Left ventricle myocardium inferior (tissue), 1 donor: ENCODE results near the gene XXYLT1. TPM values are rescaled to one million over a fixed set of nuclear protein-coding genes. Genes with fewer than 3 reads are reported as not detected.
A peak's percentile ranks its signal among the peaks of the same experiment; 100 is the strongest.

ENCODE experiments used
- DNase-seq: peaks from one replicate; pipeline ENCODE4 v3.0.0-alpha.2; 2020
- H3K27ac ChIP-seq: fragments of 200-600 bp; replicated peaks from 2 replicates; pipeline ENCODE4 v1.8.0; 2021
- H3K27me3 ChIP-seq: fragments of 200-600 bp; 2 replicates; pipeline ENCODE4 v1.8.0; 2021; ENCODE audit warnings: low read depth
- H3K36me3 ChIP-seq: fragments of 200-600 bp; 2 replicates; pipeline ENCODE4 v1.8.0; 2021
- H3K4me1 ChIP-seq: fragments of 200-600 bp; 2 replicates; pipeline ENCODE4 v1.8.0; 2021
- H3K4me3 ChIP-seq: fragments of 200-600 bp; 2 replicates; pipeline ENCODE4 v1.8.0; 2021; ENCODE audit warnings: mild to moderate bottlenecking, moderate library complexity
- H3K9me3 ChIP-seq: fragments of 200-600 bp; replicated peaks from 2 replicates; pipeline ENCODE4 v1.8.0; 2021
- intact Hi-C: fragments of 100-400 bp; cut with micrococcal nuclease; formaldehyde crosslinking; loops from one replicate; pipeline ENCODE4 v1.11.0; 2022
- total RNA-seq: library from RNA; stranded (reverse); fragmentation: NEBNext Ultra II Directional; extraction: Animal tissue kit (Norgen Biotek cat#: 25700); gene quantifications from one replicate; pipeline ENCODE4 v1.2.1, GENCODE V29; 2021
- TF ChIP-seq, protein P1 (sequence below): fragments of 200-600 bp; IDR thresholded peaks from 2 replicates; pipeline ENCODE4 v1.8.0; 2021; ENCODE audit warnings: antibody characterized with exemption, mild to moderate bottlenecking, borderline replicate concordance
- donor health status: DM: no; HTN: yes; CAD: no; lungs with severe emphysema.

Gene XXYLT1
- total RNA-seq, 1 donor from 2014 or later = 2.3 TPM

DNA sequence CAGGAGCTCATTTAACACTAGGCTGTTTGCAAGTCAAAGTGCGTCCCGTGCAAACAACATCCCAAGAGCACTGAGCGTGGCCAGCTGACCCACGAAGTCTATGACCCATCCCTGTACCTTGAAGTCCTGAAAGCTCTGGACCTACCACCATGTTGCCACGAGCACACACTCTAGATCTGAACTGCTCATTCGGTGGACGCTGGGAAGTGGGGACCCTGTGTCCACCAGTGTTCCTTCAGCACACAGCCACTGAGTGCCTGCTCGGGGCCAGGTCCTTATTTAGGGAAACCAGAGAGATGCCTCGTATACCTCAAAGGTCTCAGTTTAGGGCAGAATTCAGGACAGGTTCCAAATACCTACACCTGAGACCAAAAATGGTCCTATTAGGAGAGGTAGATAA is 236.9 kb downstream of the XXYLT1 start:
- intact Hi-C loops = no loop called here
- H3K4me1 ChIP-seq = peaks cover 35% of the 10 kb centered on the region
- H3K27ac ChIP-seq = peak overlapping the region; percentile 30
- no peaks in the 10 kb centered on the region for H3K27me3 ChIP-seq
- H3K4me3 ChIP-seq = no peak overlapping the region
- DNase-seq = no peak
- no peaks in the 10 kb centered on the region for H3K36me3 ChIP-seq
- TF ChIP-seq, protein P1, sequence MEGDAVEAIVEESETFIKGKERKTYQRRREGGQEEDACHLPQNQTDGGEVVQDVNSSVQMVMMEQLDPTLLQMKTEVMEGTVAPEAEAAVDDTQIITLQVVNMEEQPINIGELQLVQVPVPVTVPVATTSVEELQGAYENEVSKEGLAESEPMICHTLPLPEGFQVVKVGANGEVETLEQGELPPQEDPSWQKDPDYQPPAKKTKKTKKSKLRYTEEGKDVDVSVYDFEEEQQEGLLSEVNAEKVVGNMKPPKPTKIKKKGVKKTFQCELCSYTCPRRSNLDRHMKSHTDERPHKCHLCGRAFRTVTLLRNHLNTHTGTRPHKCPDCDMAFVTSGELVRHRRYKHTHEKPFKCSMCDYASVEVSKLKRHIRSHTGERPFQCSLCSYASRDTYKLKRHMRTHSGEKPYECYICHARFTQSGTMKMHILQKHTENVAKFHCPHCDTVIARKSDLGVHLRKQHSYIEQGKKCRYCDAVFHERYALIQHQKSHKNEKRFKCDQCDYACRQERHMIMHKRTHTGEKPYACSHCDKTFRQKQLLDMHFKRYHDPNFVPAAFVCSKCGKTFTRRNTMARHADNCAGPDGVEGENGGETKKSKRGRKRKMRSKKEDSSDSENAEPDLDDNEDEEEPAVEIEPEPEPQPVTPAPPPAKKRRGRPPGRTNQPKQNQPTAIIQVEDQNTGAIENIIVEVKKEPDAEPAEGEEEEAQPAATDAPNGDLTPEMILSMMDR = no peak
- peaks cover 6% of the 10 kb centered on the region for H3K9me3 ChIP-seq

DNA sequence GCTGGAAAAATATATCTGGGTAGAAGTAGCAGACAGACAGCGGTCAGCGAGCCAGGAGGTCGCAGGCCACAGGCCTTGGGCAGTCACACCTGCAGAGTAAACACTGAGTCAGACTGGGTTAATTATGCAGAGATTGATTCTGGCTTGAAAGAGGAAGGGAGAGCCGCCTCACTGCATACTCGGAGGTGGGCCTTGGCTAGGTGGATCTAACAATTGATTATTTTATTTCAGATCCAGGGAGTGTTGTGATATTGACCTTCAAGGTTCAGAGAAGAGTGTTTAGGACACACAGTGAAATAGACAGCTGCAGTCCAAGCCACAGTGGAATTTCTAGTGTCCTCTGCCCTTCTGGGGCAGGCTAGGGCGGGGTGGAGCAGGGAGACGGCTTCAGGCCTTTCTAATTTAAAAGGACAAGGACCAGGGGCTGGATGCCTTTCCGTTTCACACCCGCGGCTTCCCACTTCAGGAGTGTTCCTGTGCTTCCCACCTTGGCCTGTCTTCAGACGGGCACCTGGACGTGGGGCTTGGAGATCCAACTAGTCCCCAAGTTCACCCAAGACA is 237.3 kb downstream of the XXYLT1 start:
- TF ChIP-seq, protein P1 = no peak
- no peaks in the 10 kb centered on the region for H3K27me3 ChIP-seq
- intact Hi-C loops = no loop called here
- H3K4me1 ChIP-seq = peaks cover 40% of the 10 kb centered on the region
- H3K27ac ChIP-seq = peak overlapping the region; percentile 30
- no peak overlapping the region for H3K4me3 ChIP-seq
- H3K36me3 ChIP-seq = no peaks in the 10 kb centered on the region
- H3K9me3 ChIP-seq = peaks cover 6% of the 10 kb centered on the region
- DNase-seq = no peak

DNA sequence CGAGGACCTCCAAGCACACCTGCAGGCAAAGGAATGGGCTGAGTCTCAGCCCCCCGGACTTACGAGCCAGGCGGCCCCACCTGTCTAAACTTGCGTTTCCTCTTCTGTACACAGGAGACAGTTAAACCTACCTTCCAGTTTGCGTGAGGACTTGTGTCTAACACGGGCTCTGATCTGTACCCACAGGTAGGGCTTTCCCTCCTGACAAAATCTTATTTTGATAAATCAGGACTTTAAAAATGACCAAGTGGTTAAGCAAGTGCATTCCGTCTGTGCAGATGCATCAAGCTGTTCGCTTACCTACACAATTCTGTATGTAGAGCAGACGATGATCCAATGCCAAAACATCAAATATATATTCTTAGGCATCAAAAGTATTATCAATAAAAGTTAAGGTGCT is 238.0 kb downstream of the XXYLT1 start:
- Histone ChIP-seq H3K4me1 (peaks cover 40% of the 10 kb centered on the region), H3K9me3 (peaks cover 6% of the 10 kb centered on the region), H3K27me3 (no peaks in the 10 kb centered on the region), H3K27ac (no peak overlapping the region), H3K4me3 (no peak overlapping the region), H3K36me3 (no peaks in the 10 kb centered on the region)
- TF ChIP-seq, protein P1 = no peak
- DNase-seq = no peak
- intact Hi-C loops = no loop called here

DNA sequence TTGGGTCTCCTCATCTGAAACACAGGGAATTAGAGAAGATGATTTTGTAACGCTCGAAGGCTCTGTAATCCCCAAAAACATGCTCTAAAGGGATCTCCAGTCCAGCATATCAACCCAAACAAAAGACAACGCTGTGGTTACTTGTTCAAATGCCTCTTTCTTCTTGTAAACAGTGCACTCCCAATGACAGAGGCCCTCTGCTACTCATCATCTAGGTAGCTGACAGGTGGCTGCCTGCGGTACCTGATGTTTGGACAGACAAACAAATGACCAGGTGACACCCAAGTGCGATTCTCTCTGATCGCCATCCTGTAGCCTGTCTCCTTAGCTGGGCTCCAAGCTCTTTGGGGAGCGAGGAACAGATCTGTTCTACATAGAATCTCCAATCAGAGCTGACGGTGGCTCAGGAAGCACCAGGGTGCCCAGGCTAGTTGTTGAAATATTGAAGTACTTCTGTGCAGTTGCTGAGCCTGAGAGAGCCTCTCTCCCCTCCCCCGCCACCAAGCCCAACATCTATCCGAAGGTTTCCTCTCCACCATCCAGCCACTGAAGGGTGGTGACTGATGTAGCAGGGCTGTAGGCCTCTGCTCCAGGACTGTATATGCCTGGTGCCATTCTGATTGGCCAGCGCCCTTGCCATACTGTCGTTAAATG is 238.7 kb downstream of the XXYLT1 start:
- no peak overlapping the region for H3K4me3 ChIP-seq
- DNase-seq = no peak
- peak overlapping the region; percentile 72 for H3K27ac ChIP-seq
- no peaks in the 10 kb centered on the region for H3K36me3 ChIP-seq
- intact Hi-C loops = no loop called here
- TF ChIP-seq, protein P1 = no peak
- no peaks in the 10 kb centered on the region for H3K27me3 ChIP-seq
- peaks cover 4% of the 10 kb centered on the region for H3K9me3 ChIP-seq
- peaks cover 40% of the 10 kb centered on the region for H3K4me1 ChIP-seq

DNA sequence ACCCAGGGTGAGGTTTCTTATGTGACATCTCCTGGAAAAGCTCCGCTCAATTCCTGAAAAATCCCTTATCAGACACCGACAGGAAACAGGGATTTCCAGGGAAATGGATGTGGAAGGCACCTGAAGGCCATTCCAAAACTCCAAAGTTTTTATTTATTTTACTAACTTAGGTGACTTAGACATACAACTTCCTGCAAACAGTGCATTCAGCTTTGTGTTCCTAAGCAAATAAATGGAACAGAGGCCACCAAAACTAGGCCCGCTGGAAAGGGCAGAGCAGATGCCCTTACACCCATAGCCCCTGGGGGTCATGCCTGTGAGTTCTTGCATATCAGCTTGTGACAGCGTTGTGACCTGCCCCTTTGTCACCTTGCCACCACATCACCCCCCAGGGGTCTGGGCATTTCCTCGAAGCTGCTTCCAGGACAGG is 239.4 kb downstream of the XXYLT1 start:
- H3K27me3 ChIP-seq = no peaks in the 10 kb centered on the region
- no peaks in the 10 kb centered on the region for H3K36me3 ChIP-seq
- peak overlapping the region; percentile 72 for H3K27ac ChIP-seq
- intact Hi-C loops = no loop called here
- H3K4me3 ChIP-seq = no peak overlapping the region
- peaks cover 40% of the 10 kb centered on the region for H3K4me1 ChIP-seq
- no peaks in the 10 kb centered on the region for H3K9me3 ChIP-seq
- TF ChIP-seq, protein P1 = no peak
- DNase-seq = no peak
